Measurements from ENCODE around the gene C11orf52.
A peak's percentile ranks its signal among the peaks of the same experiment; 100 is the strongest.

C11orf52 gene

GRCh38 chr11:111937461-111937769 is 18.7 kb downstream of the C11orf52 start:
- TF ChIP-seq POLR2AphosphoS5 (IDR thresholded peaks at IDR 0.05; ENCODE audit: low read depth) = no peak
- TF ChIP-seq REST (IDR thresholded peaks at IDR 0.05; ENCODE audit: insufficient replicate concordance, low read depth) = no peak
- no peak for TF ChIP-seq SPI1 (IDR thresholded peaks at IDR 0.05; ENCODE audit: borderline replicate concordance, low read depth)
- no peak for TF ChIP-seq CTCF (IDR thresholded peaks at IDR 0.05; ENCODE audit: insufficient read depth, low read length)
- TF ChIP-seq GABPA (IDR thresholded peaks at IDR 0.05; ENCODE audit: low read depth) = no peak
- Histone ChIP-seq H3K27ac (replicated peaks) (peak overlapping the region; percentile 62), H3K4me3 (replicated peaks; ENCODE audit: insufficient read depth, low read length) (peak overlapping the region; percentile 60), H3K27me3 (ENCODE audit: insufficient read depth, poor library complexity, severe bottlenecking) (no peaks in the 10 kb centered on the region)
- no peak for DNase-seq (ENCODE audit: low read depth in 1 of 2, low spot score in 1 of 2)

- H3K4me3 ChIP-seq (replicated peaks; ENCODE audit: insufficient read depth, low read length) = peak overlapping the region; percentile 60
- no peak for DNase-seq (ENCODE audit: low read depth in 1 of 2, low spot score in 1 of 2)
- H3K27ac ChIP-seq (replicated peaks) = no peak overlapping the region
- H3K27me3 ChIP-seq (ENCODE audit: insufficient read depth, poor library complexity, severe bottlenecking) = no peaks in the 10 kb centered on the region
- TF ChIP-seq POLR2AphosphoS5 (IDR thresholded peaks at IDR 0.05; ENCODE audit: low read depth) = no peak
These were observed 19.1 kb downstream of the C11orf52 start for GRCh38 chr11:111937844-111938243.

GRCh38 chr11:111938687-111939160 is 20.0 kb downstream of the C11orf52 start:
- no peak for TF ChIP-seq GABPA (IDR thresholded peaks at IDR 0.05; ENCODE audit: low read depth)
- no peak for TF ChIP-seq CTCF (IDR thresholded peaks at IDR 0.05; ENCODE audit: insufficient read depth, low read length)
- no peak for TF ChIP-seq REST (IDR thresholded peaks at IDR 0.05; ENCODE audit: insufficient replicate concordance, low read depth)
- TF ChIP-seq POLR2AphosphoS5 (IDR thresholded peaks at IDR 0.05; ENCODE audit: low read depth) = 0 out of 2 replicates have a peak, but pooled peaks have one; percentile 20
- peak; percentile 71; the same call in 1 of the 2 replicates for TF ChIP-seq SPI1 (IDR thresholded peaks at IDR 0.05; ENCODE audit: borderline replicate concordance, low read depth)
- H3K27me3 ChIP-seq (ENCODE audit: insufficient read depth, poor library complexity, severe bottlenecking) = no peaks in the 10 kb centered on the region
- peak in 1 of 2 experiments; percentile 81 for DNase-seq (ENCODE audit: low read depth in 1 of 2, low spot score in 1 of 2)
- H3K27ac ChIP-seq (replicated peaks) = peak overlapping the region; percentile 36
- H3K4me3 ChIP-seq (replicated peaks; ENCODE audit: insufficient read depth, low read length) = no peak overlapping the region

GRCh38 chr11:111939836-111940604 is 21.3 kb downstream of the C11orf52 start:
- Histone ChIP-seq H3K4me3 (replicated peaks; ENCODE audit: insufficient read depth, low read length) (no peak overlapping the region), H3K27ac (replicated peaks) (no peak overlapping the region)
- DNase-seq (ENCODE audit: low read depth in 1 of 2, low spot score in 1 of 2) = no peak

More at GRCh38 chr11:111939836-111940604, 21.3 kb downstream of the C11orf52 start:
- no peaks in the 10 kb centered on the region for H3K27me3 ChIP-seq (ENCODE audit: insufficient read depth, poor library complexity, severe bottlenecking)
- no peak for TF ChIP-seq CTCF (IDR thresholded peaks at IDR 0.05; ENCODE audit: insufficient read depth, low read length)
- TF ChIP-seq POLR2AphosphoS5 (IDR thresholded peaks at IDR 0.05; ENCODE audit: low read depth) = no peak
- no peak for TF ChIP-seq REST (IDR thresholded peaks at IDR 0.05; ENCODE audit: insufficient replicate concordance, low read depth)
- TF ChIP-seq SPI1 (IDR thresholded peaks at IDR 0.05; ENCODE audit: borderline replicate concordance, low read depth) = no peak
- no peak for TF ChIP-seq GABPA (IDR thresholded peaks at IDR 0.05; ENCODE audit: low read depth)

Measured in HL-60 (cell line).